ENCODE results near the gene ASTN2.

Gene ASTN2

DNA sequence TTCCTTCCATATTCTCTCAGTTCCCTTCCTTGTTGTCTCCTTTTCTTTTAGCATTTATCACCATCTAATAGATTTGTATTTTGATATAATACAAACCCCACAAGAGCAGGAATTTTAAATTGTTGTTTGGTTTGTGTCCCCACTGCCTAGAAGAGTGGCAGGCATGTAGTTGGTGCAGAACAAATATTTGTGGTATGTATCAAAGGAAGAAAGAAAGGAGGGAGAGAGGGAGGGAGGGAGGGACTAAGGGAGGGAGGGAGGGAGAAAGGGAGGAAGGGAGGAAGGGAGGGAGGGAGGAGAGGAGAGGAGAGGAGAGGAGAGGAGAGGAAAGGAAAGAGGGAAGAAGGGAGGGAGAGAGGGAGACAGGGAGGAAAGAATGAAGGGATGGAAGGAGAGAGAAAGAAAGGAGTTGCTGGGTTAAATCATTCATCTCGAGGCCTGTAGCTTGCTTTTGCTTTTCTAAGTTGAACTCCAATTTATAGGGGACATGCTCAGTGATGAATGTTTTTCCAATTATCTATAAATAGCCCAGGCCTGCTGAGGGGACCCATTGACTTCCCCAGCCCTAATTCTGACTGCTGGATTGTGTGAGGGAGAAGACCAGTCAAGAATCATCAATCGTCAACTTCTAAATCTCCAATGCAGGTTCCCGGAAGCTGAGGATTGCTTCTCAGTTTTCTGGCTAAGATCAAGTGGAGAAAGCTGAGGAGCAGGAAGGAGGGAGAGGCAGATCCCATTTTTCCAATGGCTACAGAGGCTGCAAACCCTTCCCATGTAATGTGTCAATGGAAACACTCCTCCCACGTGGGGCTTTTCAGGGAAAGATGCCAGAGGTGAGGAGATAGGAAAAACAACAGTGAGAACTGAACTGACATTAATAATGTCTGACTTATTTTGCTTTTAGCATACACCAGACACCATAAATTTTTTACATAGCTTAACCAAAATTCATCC is 320.7 kb downstream of the ASTN2 start:
- no peak for DNase-seq (ENCODE audit: low spot score in 2 of 2)
- H3K4me1 Mint-ChIP-seq: no peaks in the 10 kb centered on the region
- no peaks in the 10 kb centered on the region for H3K27me3 Mint-ChIP-seq
- no peak for ATAC-seq (replicated peaks; ENCODE audit: extremely low read depth, poor library complexity, severe bottlenecking)
- H3K27ac Mint-ChIP-seq (ENCODE audit: low read depth): no peak overlapping the region
- peaks cover 14% of the 10 kb centered on the region for H3K9me3 Mint-ChIP-seq
- peaks cover 1% of the 10 kb centered on the region for H3K36me3 Mint-ChIP-seq (ENCODE audit: insufficient read depth)
- no peak overlapping the region for H3K4me3 Mint-ChIP-seq

- Mint-ChIP-seq H3K4me1 (no peaks in the 10 kb centered on the region), H3K4me3 (no peak overlapping the region), H3K9me3 (peaks cover 14% of the 10 kb centered on the region), H3K27me3 (no peaks in the 10 kb centered on the region), H3K36me3 (ENCODE audit: insufficient read depth) (peaks cover 1% of the 10 kb centered on the region), H3K27ac (ENCODE audit: low read depth) (no peak overlapping the region)
- ATAC-seq (replicated peaks; ENCODE audit: extremely low read depth, poor library complexity, severe bottlenecking) (no peak), DNase-seq (ENCODE audit: low spot score in 2 of 2) (no peak)
Observed at GRCh38 chr9:117092582-117092981, 322.3 kb downstream of the ASTN2 start.

GRCh38 chr9:117091529-117091928 is 323.3 kb downstream of the ASTN2 start:
- Mint-ChIP-seq H3K9me3 (peaks cover 19% of the 10 kb centered on the region), H3K4me1 (no peaks in the 10 kb centered on the region)

DNA sequence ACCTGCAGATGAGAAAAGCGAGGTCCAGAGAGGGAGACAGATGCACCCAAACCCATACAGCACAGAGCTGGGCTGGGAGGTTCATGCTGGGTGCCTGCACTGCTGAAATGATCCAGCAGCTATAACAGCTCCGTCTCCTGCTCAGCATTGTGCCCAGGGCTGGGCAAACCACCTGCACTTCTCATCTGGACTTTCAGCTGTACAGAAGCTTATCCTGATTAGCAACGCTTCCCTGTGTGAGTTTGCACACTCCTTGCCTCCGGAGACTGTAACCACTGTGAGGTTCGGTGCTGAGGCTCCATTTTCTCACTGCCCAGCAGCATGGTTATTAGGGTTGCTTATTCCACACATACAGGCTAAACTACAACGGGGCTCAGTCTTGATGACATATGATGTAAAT is 326.1 kb downstream of the ASTN2 start:
- ATAC-seq (replicated peaks; ENCODE audit: extremely low read depth, poor library complexity, severe bottlenecking) (no peak), DNase-seq (ENCODE audit: low spot score in 2 of 2) (no peak)
- H3K9me3 Mint-ChIP-seq: peaks cover 22% of the 10 kb centered on the region
- peaks cover 1% of the 10 kb centered on the region for H3K36me3 Mint-ChIP-seq (ENCODE audit: insufficient read depth)
- H3K27me3 Mint-ChIP-seq: no peaks in the 10 kb centered on the region
- H3K4me1 Mint-ChIP-seq: no peaks in the 10 kb centered on the region
- no peak overlapping the region for H3K4me3 Mint-ChIP-seq
- no peak overlapping the region for H3K27ac Mint-ChIP-seq (ENCODE audit: low read depth)

More at GRCh38 chr9:117091529-117091928, 323.3 kb downstream of the ASTN2 start:
- Mint-ChIP-seq H3K36me3 (ENCODE audit: insufficient read depth) (peaks cover 1% of the 10 kb centered on the region), H3K27ac (ENCODE audit: low read depth) (no peak overlapping the region), H3K27me3 (no peaks in the 10 kb centered on the region), H3K4me3 (no peak overlapping the region)
- DNase-seq (ENCODE audit: low spot score in 2 of 2) (no peak), ATAC-seq (replicated peaks; ENCODE audit: extremely low read depth, poor library complexity, severe bottlenecking) (no peak)

DNA sequence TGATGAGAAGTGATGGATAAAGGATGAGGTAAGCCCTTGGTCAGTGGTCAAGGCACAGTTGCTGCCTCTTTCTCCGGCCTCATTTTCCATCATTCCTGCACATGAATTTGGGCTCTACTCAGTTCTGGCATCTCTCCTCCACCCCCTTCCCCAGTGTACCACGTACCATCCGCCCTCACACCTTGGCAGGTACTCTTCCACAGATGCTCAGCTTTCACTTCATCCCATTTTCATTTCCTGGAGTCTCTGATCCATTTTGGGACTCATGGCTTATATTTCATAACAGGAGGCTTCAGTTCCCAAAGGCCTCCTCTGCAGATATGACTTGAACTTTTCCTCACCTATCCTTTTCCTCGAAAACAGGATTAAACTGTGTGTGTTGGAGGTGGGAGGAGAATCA is 326.7 kb downstream of the ASTN2 start:
- peaks cover 22% of the 10 kb centered on the region for H3K9me3 Mint-ChIP-seq
- no peak overlapping the region for H3K4me3 Mint-ChIP-seq
- H3K36me3 Mint-ChIP-seq (ENCODE audit: insufficient read depth): peaks cover 1% of the 10 kb centered on the region
- H3K27me3 Mint-ChIP-seq: no peaks in the 10 kb centered on the region
- DNase-seq (ENCODE audit: low spot score in 2 of 2) (no peak), ATAC-seq (replicated peaks; ENCODE audit: extremely low read depth, poor library complexity, severe bottlenecking) (no peak)
- H3K4me1 Mint-ChIP-seq: no peaks in the 10 kb centered on the region
- no peak overlapping the region for H3K27ac Mint-ChIP-seq (ENCODE audit: low read depth)

DNA sequence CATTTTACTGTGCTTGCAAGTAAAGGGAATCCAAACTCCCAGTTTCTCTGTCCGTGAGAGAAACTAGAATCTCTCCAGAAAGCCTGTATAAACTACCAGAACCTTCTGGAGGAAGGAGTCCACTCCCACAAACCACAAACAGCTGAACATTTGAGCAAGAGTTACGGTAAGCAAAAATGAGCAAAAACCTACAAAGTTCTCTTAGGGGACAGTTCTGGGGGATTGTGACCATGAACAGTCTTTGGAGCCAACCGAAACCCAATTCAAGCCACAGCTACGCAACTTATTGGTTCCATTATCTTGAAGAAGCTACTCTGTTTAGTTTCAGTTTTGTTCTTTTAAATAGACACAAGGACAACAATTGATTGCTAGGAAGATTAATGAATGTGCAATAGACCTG is 330.6 kb downstream of the ASTN2 start:
- Mint-ChIP-seq H3K27me3 (no peaks in the 10 kb centered on the region), H3K4me3 (no peak overlapping the region), H3K4me1 (no peaks in the 10 kb centered on the region), H3K9me3 (peaks cover 19% of the 10 kb centered on the region), H3K27ac (ENCODE audit: low read depth) (no peak overlapping the region), H3K36me3 (ENCODE audit: insufficient read depth) (no peaks in the 10 kb centered on the region)
- ATAC-seq (replicated peaks; ENCODE audit: extremely low read depth, poor library complexity, severe bottlenecking): no peak
- no peak for DNase-seq (ENCODE audit: low spot score in 2 of 2)

GRCh38 chr9:117083559-117083958 is 331.3 kb downstream of the ASTN2 start:
- no peaks in the 10 kb centered on the region for H3K36me3 Mint-ChIP-seq (ENCODE audit: insufficient read depth)
- H3K9me3 Mint-ChIP-seq: peaks cover 19% of the 10 kb centered on the region
- no peak overlapping the region for H3K27ac Mint-ChIP-seq (ENCODE audit: low read depth)
- no peak overlapping the region for H3K4me3 Mint-ChIP-seq
- H3K4me1 Mint-ChIP-seq: no peaks in the 10 kb centered on the region
- no peaks in the 10 kb centered on the region for H3K27me3 Mint-ChIP-seq
- no peak for ATAC-seq (replicated peaks; ENCODE audit: extremely low read depth, poor library complexity, severe bottlenecking)
- no peak for DNase-seq (ENCODE audit: low spot score in 2 of 2)

DNA sequence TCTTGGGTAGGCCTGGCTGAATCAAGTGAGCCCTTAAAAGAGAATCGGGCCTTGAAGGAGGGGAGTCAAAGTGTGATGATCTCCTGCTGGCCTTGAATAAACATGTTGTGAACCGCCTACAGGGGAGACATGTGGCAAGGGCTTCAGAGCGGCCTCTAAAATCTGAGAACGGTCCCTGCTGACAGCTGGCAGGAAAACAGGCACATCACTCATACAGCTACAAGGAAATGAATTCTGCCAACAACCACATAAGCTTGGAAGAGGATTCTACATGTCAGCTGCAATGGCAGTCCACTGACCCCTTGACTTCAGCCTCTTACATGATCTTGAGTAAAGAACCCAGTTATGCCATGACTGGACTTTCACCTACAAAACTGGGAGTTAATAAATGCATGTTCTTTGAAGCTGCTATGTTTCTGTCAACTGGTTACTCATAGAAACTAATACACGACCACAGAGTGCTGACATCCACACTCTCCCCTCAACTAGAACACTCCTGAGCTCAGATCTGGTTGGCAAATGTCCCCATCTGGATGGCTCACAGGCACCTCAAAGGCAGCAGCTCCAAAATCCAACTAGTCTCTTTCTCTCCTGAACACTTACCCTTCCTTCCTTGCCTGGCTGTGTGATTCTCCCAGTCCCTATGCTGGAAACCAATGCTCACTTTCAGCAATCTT is 333.1 kb downstream of the ASTN2 start:
- H3K27me3 Mint-ChIP-seq: no peaks in the 10 kb centered on the region
- H3K9me3 Mint-ChIP-seq: peaks cover 16% of the 10 kb centered on the region
- no peak overlapping the region for H3K4me3 Mint-ChIP-seq
- ATAC-seq (replicated peaks; ENCODE audit: extremely low read depth, poor library complexity, severe bottlenecking): no peak
- no peak overlapping the region for H3K27ac Mint-ChIP-seq (ENCODE audit: low read depth)
- H3K4me1 Mint-ChIP-seq: no peaks in the 10 kb centered on the region
- H3K36me3 Mint-ChIP-seq (ENCODE audit: insufficient read depth): no peaks in the 10 kb centered on the region
- no peak for DNase-seq (ENCODE audit: low spot score in 2 of 2)

- no peaks in the 10 kb centered on the region for H3K36me3 Mint-ChIP-seq (ENCODE audit: insufficient read depth)
- peaks cover 16% of the 10 kb centered on the region for H3K9me3 Mint-ChIP-seq
- no peak overlapping the region for H3K4me3 Mint-ChIP-seq
- no peak overlapping the region for H3K27ac Mint-ChIP-seq (ENCODE audit: low read depth)
- ATAC-seq (replicated peaks; ENCODE audit: extremely low read depth, poor library complexity, severe bottlenecking): no peak
- H3K4me1 Mint-ChIP-seq: no peaks in the 10 kb centered on the region
- DNase-seq (ENCODE audit: low spot score in 2 of 2): no peak
- H3K27me3 Mint-ChIP-seq: no peaks in the 10 kb centered on the region
Observed at GRCh38 chr9:117080765-117081390, 334.0 kb downstream of the ASTN2 start.

DNA sequence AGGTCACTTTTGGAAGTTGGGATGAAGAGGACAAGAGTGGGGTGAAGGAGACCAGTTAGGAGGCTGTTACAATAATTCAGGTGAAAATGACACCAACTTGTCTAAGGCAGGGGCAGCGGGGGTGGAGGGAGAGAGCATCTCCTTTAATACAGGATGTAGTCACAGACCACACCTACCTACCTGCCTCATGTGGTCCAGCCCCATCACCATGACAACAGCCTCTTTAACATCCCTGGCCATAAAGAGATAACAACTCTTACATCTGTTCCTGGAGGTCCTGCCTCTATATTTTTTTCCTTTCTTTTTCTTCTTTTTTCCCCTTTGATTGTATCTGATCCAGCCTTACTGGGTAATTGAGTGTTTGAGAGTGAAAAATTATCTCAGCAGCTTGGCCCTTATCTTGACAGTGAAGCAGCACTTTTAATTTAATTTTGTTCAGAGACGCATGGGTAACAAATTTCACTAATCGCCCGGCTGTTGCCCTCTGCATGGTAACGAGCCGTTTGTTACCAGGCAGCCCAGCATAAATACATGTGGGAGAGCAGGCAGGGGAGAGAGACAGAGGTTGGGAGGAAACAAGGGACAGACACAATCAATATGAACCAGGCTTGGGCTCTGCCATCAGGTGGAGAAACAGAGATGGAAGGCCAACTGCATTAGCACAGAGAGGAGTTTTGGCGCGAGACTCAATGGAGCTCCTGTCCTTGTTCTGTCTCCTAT is 338.1 kb downstream of the ASTN2 start:
- peaks cover 29% of the 10 kb centered on the region for H3K9me3 Mint-ChIP-seq
- no peak overlapping the region for H3K27ac Mint-ChIP-seq (ENCODE audit: low read depth)
- H3K4me1 Mint-ChIP-seq: no peaks in the 10 kb centered on the region
- no peak for ATAC-seq (replicated peaks; ENCODE audit: extremely low read depth, poor library complexity, severe bottlenecking)
- H3K4me3 Mint-ChIP-seq: no peak overlapping the region
- H3K27me3 Mint-ChIP-seq: no peaks in the 10 kb centered on the region
- no peaks in the 10 kb centered on the region for H3K36me3 Mint-ChIP-seq (ENCODE audit: insufficient read depth)
- no peak for DNase-seq (ENCODE audit: low spot score in 2 of 2)

DNA sequence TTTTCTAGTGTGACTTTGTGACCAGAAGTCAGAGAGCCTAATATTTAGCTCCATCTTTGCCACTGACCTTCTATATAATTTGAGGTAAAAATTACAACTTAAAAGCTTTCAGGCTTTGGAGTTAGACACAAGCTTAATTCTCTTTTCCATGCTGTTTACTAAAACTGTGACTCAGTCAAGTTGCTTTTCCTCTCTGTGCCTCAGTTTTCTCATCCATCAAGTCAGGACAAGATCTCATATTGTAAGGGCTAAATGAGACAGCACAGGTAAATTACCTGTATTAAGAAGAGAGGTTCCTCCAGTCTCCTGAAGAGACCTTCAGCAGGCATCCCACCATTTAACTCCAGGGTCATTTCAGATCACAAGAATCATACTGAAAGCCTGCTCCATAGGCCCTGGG is 339.2 kb downstream of the ASTN2 start:
- ATAC-seq (replicated peaks; ENCODE audit: extremely low read depth, poor library complexity, severe bottlenecking): no peak
- Mint-ChIP-seq H3K27me3 (no peaks in the 10 kb centered on the region), H3K4me3 (no peak overlapping the region), H3K36me3 (ENCODE audit: insufficient read depth) (no peaks in the 10 kb centered on the region), H3K9me3 (peaks cover 29% of the 10 kb centered on the region), H3K4me1 (no peaks in the 10 kb centered on the region), H3K27ac (ENCODE audit: low read depth) (no peak overlapping the region)
- no peak for DNase-seq (ENCODE audit: low spot score in 2 of 2)

- Mint-ChIP-seq H3K36me3 (ENCODE audit: insufficient read depth) (no peaks in the 10 kb centered on the region), H3K27ac (ENCODE audit: low read depth) (no peak overlapping the region), H3K27me3 (no peaks in the 10 kb centered on the region), H3K9me3 (peaks cover 29% of the 10 kb centered on the region), H3K4me1 (no peaks in the 10 kb centered on the region), H3K4me3 (no peak overlapping the region)
- no peak for DNase-seq (ENCODE audit: low spot score in 2 of 2)
- ATAC-seq (replicated peaks; ENCODE audit: extremely low read depth, poor library complexity, severe bottlenecking): no peak
Observed at GRCh38 chr9:117074784-117075520, 339.9 kb downstream of the ASTN2 start.

All from central memory CD8-positive, alpha-beta T cell (primary cell).